ENCODE results near the gene BCR.

DNA sequence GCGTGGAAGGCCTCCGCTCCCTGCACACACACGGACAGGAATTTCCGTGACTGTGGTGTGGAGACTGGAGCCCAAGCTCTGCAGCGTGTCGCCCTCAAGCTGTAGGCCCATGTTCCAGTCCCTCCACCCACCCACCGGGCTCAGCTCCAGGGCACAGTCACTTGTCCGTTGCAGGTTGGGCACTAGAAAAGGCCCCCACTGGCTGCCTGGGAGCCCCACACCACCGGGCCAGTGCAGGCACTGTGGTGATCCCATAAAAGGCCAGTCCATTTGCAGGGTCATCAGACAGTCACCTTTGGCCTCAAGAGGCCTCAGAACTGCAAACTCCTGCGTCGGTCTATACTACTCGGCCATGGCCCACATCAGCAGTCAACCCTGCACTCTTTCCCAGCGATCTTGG lies 18.7 kb upstream of the BCR start:
- TF ChIP-seq, protein P1, sequence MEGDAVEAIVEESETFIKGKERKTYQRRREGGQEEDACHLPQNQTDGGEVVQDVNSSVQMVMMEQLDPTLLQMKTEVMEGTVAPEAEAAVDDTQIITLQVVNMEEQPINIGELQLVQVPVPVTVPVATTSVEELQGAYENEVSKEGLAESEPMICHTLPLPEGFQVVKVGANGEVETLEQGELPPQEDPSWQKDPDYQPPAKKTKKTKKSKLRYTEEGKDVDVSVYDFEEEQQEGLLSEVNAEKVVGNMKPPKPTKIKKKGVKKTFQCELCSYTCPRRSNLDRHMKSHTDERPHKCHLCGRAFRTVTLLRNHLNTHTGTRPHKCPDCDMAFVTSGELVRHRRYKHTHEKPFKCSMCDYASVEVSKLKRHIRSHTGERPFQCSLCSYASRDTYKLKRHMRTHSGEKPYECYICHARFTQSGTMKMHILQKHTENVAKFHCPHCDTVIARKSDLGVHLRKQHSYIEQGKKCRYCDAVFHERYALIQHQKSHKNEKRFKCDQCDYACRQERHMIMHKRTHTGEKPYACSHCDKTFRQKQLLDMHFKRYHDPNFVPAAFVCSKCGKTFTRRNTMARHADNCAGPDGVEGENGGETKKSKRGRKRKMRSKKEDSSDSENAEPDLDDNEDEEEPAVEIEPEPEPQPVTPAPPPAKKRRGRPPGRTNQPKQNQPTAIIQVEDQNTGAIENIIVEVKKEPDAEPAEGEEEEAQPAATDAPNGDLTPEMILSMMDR (IDR thresholded peaks at IDR 0.05 in 8 of 11, conservative IDR thresholded peaks at IDR 0.05 in 3 of 11), result no peak
- TF ChIP-seq POLR2AphosphoS5 (IDR thresholded peaks at IDR 0.05), result no peak
